ENCODE data around the gene BCDIN3D. TPM values are rescaled to one million over a fixed set of nuclear protein-coding genes. Genes with fewer than 3 reads are reported as not detected.

Gene BCDIN3D
- total and polyA plus RNA-seq, 4 donors: 2.6 to 4.4 (median 3.0) TPM

GRCh38 chr12:49792976-49793580 is 49.8 kb downstream of the BCDIN3D start:
- WGBS, 2 donors: 88 to 92% methylated on average over 11 of the region's 11 CpGs
- no peaks in the 10 kb centered on the region for H3K27me3 ChIP-seq (ENCODE audit: control insufficient read depth in 3 of 3, insufficient read depth in 3 of 3, low read length in 2 of 3)
- TF ChIP-seq, protein P1, sequence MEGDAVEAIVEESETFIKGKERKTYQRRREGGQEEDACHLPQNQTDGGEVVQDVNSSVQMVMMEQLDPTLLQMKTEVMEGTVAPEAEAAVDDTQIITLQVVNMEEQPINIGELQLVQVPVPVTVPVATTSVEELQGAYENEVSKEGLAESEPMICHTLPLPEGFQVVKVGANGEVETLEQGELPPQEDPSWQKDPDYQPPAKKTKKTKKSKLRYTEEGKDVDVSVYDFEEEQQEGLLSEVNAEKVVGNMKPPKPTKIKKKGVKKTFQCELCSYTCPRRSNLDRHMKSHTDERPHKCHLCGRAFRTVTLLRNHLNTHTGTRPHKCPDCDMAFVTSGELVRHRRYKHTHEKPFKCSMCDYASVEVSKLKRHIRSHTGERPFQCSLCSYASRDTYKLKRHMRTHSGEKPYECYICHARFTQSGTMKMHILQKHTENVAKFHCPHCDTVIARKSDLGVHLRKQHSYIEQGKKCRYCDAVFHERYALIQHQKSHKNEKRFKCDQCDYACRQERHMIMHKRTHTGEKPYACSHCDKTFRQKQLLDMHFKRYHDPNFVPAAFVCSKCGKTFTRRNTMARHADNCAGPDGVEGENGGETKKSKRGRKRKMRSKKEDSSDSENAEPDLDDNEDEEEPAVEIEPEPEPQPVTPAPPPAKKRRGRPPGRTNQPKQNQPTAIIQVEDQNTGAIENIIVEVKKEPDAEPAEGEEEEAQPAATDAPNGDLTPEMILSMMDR (IDR thresholded peaks at IDR 0.05; ENCODE audit: control extremely low read depth, extremely low read depth): no peak
- H3K9me3 ChIP-seq (ENCODE audit: control insufficient read depth in 4 of 4, insufficient read depth in 3 of 4, low read length in 3 of 4): no peaks in the 10 kb centered on the region
- H3K4me1 ChIP-seq (ENCODE audit: control insufficient read depth in 5 of 5, insufficient read depth in 5 of 5, low read length in 5 of 5): peaks cover 0 to 6% (median 0%) of the 10 kb centered on the region in 5 donors
- ATAC-seq (ENCODE audit: insufficient read depth, low FRiP score) (no peak), DNase-seq (no peak)
- peaks cover 5 to 54% (median 9%) of the 10 kb centered on the region in 4 donors for H3K36me3 ChIP-seq (ENCODE audit: control insufficient read depth in 4 of 4, insufficient read depth in 4 of 4, low read length in 4 of 4)
- no peak overlapping the region for H3K9ac ChIP-seq (ENCODE audit: insufficient read depth in 1 of 2, low read length in 2 of 2)
- no peak overlapping the region for H3K27ac ChIP-seq (ENCODE audit: low read depth in 1 of 2, low read length in 1 of 2)
- no peak overlapping the region for H3K4me3 ChIP-seq

DNA sequence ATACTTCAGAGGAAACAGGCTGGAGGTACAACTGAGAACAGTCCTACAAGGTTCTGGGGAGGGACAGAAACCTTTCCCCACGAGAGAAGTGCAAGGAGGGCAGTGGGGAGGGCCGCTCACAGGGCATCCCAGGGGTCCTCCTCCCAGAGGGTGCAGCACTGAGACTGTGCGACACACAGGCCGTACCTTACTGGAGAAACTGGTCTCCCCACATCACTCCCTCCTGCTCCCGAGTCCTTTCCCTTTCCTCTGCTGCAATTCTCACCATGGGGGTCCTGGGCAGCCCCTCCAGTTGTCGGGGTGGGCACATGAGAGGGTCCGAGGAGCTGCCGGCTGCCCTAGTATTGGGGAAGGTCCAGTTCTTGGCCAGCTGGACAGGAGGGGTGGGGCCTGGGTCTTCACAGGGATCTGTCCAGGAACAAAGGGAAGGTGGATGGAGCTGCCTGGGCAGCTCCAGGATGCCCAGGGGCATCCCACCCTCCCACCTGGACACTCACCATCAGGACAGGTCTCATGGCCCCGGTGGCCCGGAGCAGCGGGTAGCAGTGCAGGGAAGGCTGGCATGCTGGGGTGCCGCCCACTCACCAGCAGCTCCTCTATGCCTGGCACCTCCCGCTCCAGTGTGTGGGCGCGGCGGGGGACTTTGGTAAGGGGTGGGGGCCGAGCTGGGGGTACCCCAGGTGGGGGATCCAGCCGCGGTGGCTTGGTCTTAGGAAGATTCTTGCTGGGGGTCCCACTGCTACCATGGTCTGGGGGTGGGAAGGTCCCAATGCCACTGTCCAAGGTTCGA is 50.5 kb downstream of the BCDIN3D start:
- TF ChIP-seq, protein P1 (IDR thresholded peaks at IDR 0.05; ENCODE audit: control extremely low read depth, extremely low read depth): no peak
- 97 to 98% methylated on average over 17 to 20 of the region's 20 CpGs for WGBS, 2 donors
- Histone ChIP-seq H3K9me3 (ENCODE audit: control insufficient read depth in 4 of 4, insufficient read depth in 3 of 4, low read length in 3 of 4) (no peaks in the 10 kb centered on the region), H3K9ac (ENCODE audit: insufficient read depth in 1 of 2, low read length in 2 of 2) (no peak overlapping the region), H3K36me3 (ENCODE audit: control insufficient read depth in 4 of 4, insufficient read depth in 4 of 4, low read length in 4 of 4) (peaks cover 3 to 47% (median 6%) of the 10 kb centered on the region in 4 donors), H3K27ac (ENCODE audit: low read depth in 1 of 2, low read length in 1 of 2) (no peak overlapping the region), H3K4me3 (no peak overlapping the region), H3K27me3 (ENCODE audit: control insufficient read depth in 3 of 3, insufficient read depth in 3 of 3, low read length in 2 of 3) (no peaks in the 10 kb centered on the region), H3K4me1 (ENCODE audit: control insufficient read depth in 5 of 5, insufficient read depth in 5 of 5, low read length in 5 of 5) (peaks cover 0 to 6% (median 0%) of the 10 kb centered on the region in 5 donors)
- ATAC-seq (ENCODE audit: insufficient read depth, low FRiP score) (no peak), DNase-seq (no peak)

DNA sequence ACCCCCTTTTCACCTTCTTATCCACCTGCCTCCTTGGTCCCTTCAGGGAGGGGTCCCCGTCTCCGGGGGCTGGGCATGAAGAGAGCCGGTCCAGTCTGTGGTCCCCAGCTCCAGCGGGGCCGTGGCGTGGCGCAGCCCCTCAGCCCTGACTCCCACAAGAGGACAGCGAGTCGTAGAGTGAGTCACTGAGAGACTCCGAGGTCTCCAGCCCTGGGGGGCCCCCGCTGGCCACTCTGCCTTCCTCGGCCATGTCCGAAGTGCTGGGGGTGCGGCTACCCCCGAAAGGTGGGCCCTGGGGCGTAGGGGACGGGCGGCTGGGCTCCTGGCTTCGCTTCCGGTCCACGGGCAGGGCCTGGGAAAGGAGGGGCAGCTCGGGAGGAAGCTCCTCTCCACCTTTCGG is 51.2 kb downstream of the BCDIN3D start:
- Histone ChIP-seq H3K4me1 (ENCODE audit: control insufficient read depth in 5 of 5, insufficient read depth in 5 of 5, low read length in 5 of 5) (peaks cover 0 to 6% (median 0%) of the 10 kb centered on the region in 5 donors), H3K9ac (ENCODE audit: insufficient read depth in 1 of 2, low read length in 2 of 2) (no peak overlapping the region), H3K36me3 (ENCODE audit: control insufficient read depth in 4 of 4, insufficient read depth in 4 of 4, low read length in 4 of 4) (peaks cover 0 to 41% (median 6%) of the 10 kb centered on the region in 4 donors), H3K9me3 (ENCODE audit: control insufficient read depth in 4 of 4, insufficient read depth in 3 of 4, low read length in 3 of 4) (no peaks in the 10 kb centered on the region), H3K27ac (ENCODE audit: low read depth in 1 of 2, low read length in 1 of 2) (no peak overlapping the region), H3K27me3 (ENCODE audit: control insufficient read depth in 3 of 3, insufficient read depth in 3 of 3, low read length in 2 of 3) (no peaks in the 10 kb centered on the region), H3K4me3 (no peak overlapping the region)
- TF ChIP-seq, protein P1 (IDR thresholded peaks at IDR 0.05; ENCODE audit: control extremely low read depth, extremely low read depth): no peak
- DNase-seq (no peak), ATAC-seq (ENCODE audit: insufficient read depth, low FRiP score) (no peak)
- WGBS, 2 donors: 93 to 95% methylated on average over 23 of the region's 23 CpGs

All from lung (tissue), 12 donors.